AG04450 (cell line): Measurements from ENCODE around the gene PDZD2. TPM values are rescaled to one million over a fixed set of nuclear protein-coding genes. Genes with fewer than 3 reads are reported as not detected.
"Not testable (repeated sequence)": the region's sequence is repeated elsewhere in the genome, so short reads cannot be mapped to it uniquely, and the experiment has no call there.

Experiments used
- CTCF ChIA-PET: fragments of 300-600, 350-600 bp; formaldehyde crosslinking; extraction: SDS; loops from one replicate; lab custom pipeline; 2022; ENCODE audit warnings: antibody characterized with exemption, inconsistent platforms; lab: Charles Lee
- POLR2A ChIA-PET: fragments of 350-600 bp; formaldehyde crosslinking; extraction: SDS; loops from one replicate; lab custom pipeline; 2021; ENCODE audit warnings: antibody characterized with exemption, inconsistent platforms; lab: Yijun Ruan, JAX
- DNase-seq: peaks from one replicate; pipeline ENCODE4 v3.0.0-alpha.2; 2011; ENCODE audit warnings: low read depth, low spot score
- H3K27ac ChIP-seq: one replicate; pipeline ENCODE4 v1.5.1; 2012; ENCODE audit warnings: low read depth, low read length, control low read depth
- H3K27me3 ChIP-seq: one replicate; pipeline ENCODE4 v1.6.0; 2012; ENCODE audit warnings: low read length; ENCODE audit not compliant: control insufficient read depth, insufficient read depth
- H3K4me3 ChIP-seq: 2 replicates; pipeline ENCODE4 v1.5.1; 2011; ENCODE audit warnings: mild to moderate bottlenecking, low read depth, low read length, control low read depth
- H3K9me3 ChIP-seq: 2 replicates; pipeline ENCODE4 v1.5.1; 2012; ENCODE audit warnings: low read length; ENCODE audit not compliant: control insufficient read depth, insufficient read depth
- CTCF ChIP-seq: IDR thresholded peaks from 2 replicates; pipeline ENCODE4 v1.5.1; 2011; ENCODE audit warnings: low read depth, low read length, control low read depth, inconsistent platforms
- polyA plus RNA-seq: library from polyadenylated mRNA; depleted of rRNA; stranded (reverse); fragments of >200 nt; gene quantifications from 2 replicates; pipeline ENCODE4 v1.2.3, GENCODE V29; 2011

Gene PDZD2
- polyA plus RNA-seq, 1 experiment = 0.40 TPM

GRCh38 chr5:31680528-31680927, 41.6 kb downstream of the PDZD2 start:
- no peak for DNase-seq
- ChIA-PET CTCF (no interaction called here), POLR2A (no interaction called here)
- no peak for TF ChIP-seq CTCF
- Histone ChIP-seq H3K27me3 (peaks cover 14% of the 10 kb centered on the region), H3K9me3 (no peaks in the 10 kb centered on the region), H3K27ac (no peak overlapping the region), H3K4me3 (no peak overlapping the region)

DNA sequence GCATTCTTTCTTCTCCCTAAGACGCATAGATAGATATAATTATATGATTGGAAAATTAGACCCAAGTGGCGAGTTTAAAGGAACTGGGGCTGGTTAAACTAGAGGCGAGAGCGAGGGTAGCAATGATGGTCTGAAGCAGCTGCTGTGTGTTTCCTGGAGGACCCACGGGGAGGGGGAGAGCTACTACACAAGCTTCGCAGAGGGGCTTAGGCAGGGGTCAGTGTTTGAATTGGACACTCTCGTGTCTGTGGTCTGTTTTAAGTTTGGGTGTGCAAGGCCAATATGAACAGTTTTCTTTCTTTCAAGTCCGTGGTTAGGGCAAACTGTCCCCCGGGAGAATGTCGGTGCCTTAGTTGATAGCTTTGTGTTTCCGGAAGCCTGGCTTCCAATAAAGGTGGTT, 43.1 kb downstream of the PDZD2 start:
- H3K27ac ChIP-seq = no peak overlapping the region

DNA sequence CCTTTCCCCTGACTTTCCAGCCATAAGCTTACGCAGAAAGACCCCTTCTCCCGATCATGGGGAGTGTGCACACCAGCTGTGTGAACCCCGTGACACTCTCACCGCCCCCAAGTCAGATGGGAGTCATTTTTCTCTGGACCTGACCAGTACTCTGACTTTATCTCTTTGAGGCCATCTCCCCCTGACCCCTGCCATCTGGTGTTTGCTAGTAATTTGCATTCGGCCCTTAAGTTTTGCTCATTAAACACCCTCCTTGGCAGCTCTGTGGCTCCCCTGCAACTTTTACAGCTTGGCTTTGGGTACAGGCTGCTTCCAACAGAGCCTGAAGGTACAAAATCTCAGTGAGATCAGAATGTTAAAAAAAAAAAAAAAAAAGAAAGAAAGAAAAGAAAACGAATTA, 43.9 kb downstream of the PDZD2 start:
- H3K27ac ChIP-seq = no peak overlapping the region
- no peak for TF ChIP-seq CTCF
- DNase-seq = no peak
- POLR2A ChIA-PET = no interaction called here
- peaks cover 14% of the 10 kb centered on the region for H3K27me3 ChIP-seq
- CTCF ChIA-PET = interaction anchor here (0.6 kb wide), 1 partner anchor 43 kb away, joined by 3 read pairs; no protein-coding TSS in a partner anchor
- H3K4me3 ChIP-seq = no peak overlapping the region
- no peaks in the 10 kb centered on the region for H3K9me3 ChIP-seq

More for the DNA sequence above, 43.1 kb downstream of the PDZD2 start:
- no peak overlapping the region for H3K4me3 ChIP-seq
- TF ChIP-seq CTCF = no peak
- CTCF ChIA-PET = no interaction called here
- POLR2A ChIA-PET = no interaction called here
- H3K9me3 ChIP-seq = no peaks in the 10 kb centered on the region
- H3K27me3 ChIP-seq = peaks cover 14% of the 10 kb centered on the region
- no peak for DNase-seq

DNA sequence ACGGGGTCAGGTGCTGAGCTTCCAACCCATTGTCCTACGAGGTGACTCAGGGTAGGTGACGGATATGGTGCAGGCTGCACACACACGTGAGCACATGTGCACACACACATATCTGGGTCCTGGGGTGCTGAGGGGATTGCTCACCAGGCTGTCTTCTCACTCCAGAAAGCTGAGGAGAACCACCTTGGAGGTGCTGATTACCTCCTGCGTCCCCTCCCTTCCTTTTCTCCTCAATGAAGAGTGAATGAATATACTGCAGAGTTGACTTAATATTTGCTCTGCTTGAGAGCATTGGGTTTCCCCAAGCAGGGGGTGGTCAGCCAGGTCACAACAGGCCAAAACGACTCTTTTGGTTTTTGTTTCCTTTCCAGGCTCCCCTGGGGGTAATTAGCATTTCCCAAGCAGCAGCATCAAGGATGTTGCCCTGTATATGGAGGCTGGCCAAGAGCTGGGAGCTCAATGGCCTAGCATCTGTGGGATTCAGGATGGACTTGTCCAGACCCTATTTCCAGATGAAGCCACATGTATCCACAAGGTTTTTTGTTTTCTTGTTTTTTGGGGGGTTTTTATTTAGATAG, 49.7 kb downstream of the PDZD2 start:
- Histone ChIP-seq H3K4me3 (no peak overlapping the region), H3K27me3 (no peaks in the 10 kb centered on the region), H3K27ac (no peak overlapping the region), H3K9me3 (no peaks in the 10 kb centered on the region; the same call in 1 of the 2 replicates)
- POLR2A ChIA-PET = no interaction called here
- TF ChIP-seq CTCF = no peak
- no peak for DNase-seq
- CTCF ChIA-PET = no interaction called here

GRCh38 chr5:31691408-31691807, 52.5 kb downstream of the PDZD2 start:
- POLR2A ChIA-PET, H3K4me3 ChIP-seq, H3K27ac ChIP-seq, H3K27me3 ChIP-seq, H3K9me3 ChIP-seq, CTCF ChIA-PET, DNase-seq: not testable (repeated sequence)
